Measurements from ENCODE around the gene KCNAB1.

DNA sequence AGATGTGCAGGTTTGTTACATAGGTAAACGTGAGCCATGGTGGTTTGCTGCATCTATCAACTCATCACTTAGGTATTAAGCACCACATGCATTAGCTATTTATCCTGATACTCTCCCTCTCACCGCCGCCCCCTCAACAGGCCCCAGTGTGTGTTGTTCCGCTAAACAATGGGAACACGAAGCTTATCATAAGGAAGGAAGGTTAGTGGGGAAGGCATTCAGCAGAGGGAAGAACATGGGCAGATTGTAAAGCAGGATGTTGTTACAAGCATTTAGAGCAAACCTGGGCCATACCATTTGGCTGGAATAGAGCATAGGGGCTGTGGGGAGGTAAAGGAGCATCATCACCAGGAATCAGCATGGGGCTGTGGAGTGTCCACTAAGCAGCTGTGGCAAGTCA is 322.7 kb downstream of the KCNAB1 start:
- no peak for TF ChIP-seq POLR2A (IDR thresholded peaks at IDR 0.05)
- no peak for TF ChIP-seq CTCF (IDR thresholded peaks at IDR 0.05)
- TF ChIP-seq POLR2AphosphoS5 (IDR thresholded peaks at IDR 0.05) = no peak

All from breast epithelium (tissue), 3 donors.